Left hindlimb (tissue), 1 donor: ENCODE data around the gene SLC25A26.

Experiments
- DNase-seq: peaks from one replicate; pipeline ENCODE4 v3.0.0-alpha.2; 2018

Gene SLC25A26

DNA sequence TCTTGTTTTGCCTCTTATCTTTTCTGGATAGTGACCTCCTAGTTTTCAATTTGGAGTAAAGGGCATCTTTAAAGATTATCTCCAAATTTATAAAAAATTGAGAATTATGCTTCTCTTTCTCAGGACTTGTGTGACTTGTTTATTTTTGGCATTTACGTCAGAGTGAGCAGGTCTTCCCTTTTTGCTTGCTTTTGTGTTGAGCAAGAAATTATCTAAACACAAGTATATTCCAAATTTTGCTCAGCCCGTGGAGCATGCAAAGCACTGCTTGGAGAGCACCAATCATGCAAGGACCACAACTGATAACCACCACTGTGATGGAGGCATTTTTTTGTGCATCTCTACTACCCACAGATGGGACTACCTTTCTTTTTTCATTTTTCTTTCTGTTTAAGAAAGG lies 7.1 kb downstream of the SLC25A26 start:
- no peak for DNase-seq

DNA sequence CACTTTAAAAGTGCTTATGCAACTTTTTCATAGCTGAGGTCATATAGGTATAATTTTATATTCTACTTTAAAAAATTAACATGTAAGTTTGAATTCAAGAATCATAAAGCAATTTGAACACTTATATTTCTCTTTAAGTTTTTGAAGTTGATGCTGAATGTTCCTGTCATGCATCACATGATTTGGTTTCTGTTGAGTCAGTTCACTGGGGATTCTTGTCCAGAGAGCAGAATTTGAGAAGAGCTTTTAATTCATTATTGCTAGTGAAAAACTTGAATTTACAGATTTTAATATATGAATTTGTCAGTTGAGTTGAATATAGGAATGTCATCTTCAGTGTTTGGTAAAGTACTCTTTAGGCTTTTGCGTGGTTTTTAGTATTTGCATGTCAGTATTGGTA lies 7.9 kb downstream of the SLC25A26 start:
- no peak for DNase-seq

DNA sequence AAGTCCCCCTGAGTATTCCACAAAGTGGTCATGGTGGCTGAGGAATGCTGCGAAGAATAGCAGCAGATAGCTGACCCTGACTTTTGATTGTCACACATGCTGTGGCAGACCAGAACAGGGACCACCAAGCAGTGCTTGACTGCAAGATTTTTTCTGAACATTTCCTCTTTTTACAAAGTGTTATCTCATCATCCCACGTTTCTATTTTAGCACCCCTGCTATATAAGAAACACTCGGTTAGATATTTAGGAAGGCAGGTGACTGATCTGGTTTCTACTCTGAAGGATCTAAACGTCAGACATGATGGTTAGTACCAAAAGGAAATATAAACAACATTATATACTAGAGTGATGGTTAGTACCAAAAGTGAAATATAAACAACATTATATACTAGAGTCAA lies 9.1 kb downstream of the SLC25A26 start:
- no peak for DNase-seq

DNA sequence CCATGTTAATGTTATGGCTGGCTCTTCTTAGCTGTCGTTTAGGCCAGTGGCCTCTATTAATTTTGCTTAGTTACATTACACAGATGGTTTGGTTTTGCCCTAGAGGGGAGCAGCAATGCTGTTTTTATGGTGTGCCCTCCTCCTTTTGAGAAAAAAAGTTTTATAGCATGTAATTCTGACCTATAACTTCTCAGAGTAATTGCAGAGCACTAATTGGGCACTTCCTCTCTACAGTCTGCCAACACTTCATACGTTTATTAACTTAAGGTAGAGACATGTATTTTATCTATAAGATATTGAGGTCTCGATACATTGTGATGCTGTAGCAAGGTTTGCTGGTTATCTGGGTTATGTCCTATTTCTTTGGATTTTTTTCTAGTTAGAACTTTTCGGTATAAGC lies 12.2 kb downstream of the SLC25A26 start:
- no peak for DNase-seq

DNA sequence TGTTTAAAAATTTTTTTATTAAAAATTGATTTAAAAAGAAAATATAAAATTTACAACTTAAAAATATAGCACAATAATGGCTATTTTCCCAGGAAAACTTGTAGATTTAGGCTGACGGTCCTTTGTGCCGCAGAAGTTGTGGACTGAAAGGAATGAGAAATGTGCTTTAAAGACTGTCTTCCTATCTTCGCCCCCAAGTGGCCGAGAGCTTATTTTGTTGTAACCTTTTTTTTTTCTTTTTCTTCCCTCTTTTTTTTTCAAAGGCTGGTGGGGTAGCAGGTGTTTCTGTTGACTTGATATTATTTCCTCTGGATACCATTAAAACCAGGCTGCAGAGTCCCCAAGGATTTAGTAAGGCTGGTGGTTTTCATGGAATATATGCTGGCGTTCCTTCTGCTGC lies 15.5 kb downstream of the SLC25A26 start:
- no peak for DNase-seq

DNA sequence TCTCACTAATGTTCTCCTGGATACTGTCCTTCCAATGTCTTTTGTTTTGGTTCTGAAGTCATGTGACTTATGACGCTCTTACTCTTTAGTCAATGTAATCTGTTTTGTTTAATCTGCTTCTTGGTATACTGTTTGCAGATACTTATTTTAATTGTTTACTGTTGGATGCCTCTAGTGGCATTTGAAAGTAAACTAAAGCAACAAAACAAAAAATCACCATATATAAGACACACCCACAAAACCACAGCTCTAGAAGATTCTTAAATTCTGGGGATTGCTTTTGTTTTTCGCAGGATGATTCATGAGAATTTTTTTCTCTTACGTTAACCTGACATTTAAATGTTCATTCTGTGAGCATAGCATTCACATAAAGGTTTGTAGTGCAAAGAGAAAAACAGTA lies 16.8 kb downstream of the SLC25A26 start:
- no peak for DNase-seq

DNA sequence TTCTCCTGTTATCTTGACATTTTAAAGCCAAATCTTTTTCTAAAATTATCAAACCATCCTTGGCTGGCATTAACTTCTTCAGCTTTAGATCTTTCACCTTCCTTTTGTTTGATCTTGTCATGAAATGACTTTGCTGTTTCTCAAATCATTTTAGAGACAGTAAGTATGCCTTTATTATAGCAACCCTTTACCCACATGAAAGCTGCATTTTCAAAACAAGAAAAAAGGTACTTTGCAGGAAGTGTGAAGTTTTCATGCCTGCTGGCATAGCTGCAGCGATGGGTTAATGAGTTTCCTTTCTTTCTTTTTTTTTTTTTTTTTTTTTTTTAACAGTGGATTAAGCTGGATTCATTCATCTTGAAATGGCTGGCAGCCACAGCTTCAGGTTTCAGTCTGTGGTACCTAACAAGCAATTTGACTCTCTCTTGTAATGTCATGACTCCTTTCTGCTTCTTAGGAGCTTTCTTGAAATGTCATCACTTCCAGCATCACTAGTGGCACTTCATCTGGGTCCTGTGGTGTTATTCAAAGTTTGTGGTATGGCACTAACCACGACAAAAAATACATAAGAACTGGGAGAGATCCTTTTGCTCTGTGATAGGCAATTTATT lies 18.8 kb downstream of the SLC25A26 start:
- DNase-seq = no peak

DNA sequence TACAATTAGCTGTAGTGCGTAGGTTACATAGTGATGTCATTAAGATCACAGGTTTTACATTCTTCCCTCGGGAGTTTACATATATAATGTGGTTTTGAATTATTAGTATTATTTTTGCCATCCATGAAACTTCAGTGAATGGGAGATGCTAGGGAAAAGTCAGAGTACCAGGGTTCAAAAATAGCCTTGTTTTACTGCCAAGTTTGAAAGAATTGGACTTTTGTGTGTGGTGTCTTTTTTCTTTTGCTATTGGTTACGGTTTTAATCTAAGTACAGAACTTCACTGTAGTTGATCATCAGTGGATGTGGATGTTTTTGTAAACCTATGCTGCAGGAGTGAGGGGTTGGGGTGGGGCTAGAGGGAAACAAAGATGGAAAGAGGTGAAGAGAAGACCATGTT lies 20.7 kb downstream of the SLC25A26 start:
- no peak for DNase-seq

DNA sequence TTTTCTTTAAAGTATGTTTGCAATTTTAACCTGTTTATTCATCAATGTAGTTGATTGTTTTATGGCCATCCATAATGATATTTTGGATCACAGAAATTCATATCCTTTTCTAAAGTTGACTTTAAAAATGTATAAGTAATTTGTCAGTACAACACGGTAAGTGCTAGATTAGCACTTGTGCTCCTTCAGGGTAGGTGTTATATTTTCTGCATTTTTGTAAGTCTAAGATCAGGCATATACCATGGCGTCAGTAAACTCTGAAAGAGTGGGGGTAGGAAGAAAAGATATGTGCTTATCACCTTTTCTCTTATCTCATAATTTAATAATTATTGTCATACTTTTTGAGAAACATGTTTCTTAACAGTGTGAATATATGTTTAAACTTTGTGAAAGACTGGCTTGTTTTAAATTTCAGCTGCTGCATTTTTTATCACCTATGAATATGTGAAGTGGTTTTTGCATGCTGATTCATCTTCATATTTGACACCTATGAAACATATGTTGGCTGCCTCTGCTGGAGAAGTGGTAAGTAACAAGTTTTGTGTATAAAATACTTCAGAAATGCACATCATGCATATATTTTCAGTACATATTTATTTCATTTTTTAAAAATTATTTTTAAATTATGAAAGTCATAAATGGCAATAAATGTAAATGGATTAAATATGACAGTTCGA lies 22.1 kb downstream of the SLC25A26 start:
- DNase-seq = no peak

DNA sequence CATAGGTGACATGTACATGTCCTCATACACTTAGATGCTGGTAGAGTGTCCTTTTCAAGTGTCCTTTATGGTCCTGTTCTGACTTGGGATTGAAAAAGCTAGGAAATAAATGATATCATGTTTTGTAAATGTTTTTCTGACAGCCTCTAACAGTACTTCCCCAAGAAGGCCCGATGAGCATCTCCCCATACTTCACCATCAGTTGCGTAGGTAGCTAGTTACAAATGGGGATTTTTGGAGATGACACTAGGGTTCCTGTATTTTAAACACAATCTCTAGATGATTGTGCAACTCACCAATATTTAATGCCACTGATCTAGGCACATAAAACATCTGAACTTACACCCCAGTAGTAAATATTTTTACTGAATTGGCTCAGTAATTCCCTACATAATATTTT lies 27.8 kb downstream of the SLC25A26 start:
- DNase-seq = no peak

DNA sequence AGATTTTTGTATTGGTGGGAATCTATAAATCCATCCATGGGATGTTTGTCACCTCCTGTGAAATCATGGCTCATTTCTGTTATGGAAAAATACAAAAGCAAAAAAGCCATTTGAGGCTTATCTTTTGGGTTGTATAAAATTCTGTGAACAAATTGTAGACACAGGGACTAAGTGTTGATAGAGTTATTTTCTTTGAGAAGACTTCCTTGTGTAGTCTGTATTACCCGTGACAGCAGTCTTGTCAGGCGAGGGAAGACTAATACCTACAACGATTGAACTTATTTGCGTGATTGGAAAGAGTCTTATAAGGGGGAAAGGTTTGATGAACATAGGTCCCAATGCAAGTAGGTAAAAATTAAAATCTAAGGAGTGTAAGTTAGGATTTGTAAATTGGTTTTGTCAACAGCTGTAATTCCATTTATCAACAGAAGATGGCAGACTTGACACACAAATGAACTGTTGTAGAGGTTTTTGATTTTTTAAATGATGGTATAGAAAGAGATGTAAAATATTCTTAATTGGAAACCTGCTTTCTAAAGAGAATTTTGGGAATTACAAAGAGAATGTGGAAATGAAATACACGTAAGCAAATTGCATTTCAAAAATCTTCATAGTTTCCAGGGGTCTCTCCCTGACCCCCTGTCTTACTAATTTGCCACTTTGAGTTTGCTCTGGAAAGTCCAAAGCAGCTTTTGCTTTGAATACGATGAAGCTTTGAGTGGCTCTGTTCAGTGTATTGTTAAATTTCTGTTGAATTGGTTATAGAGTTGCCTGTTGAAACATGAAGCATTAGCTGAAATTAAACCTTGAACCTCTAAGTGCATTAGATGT lies 33.2 kb downstream of the SLC25A26 start:
- DNase-seq = no peak

DNA sequence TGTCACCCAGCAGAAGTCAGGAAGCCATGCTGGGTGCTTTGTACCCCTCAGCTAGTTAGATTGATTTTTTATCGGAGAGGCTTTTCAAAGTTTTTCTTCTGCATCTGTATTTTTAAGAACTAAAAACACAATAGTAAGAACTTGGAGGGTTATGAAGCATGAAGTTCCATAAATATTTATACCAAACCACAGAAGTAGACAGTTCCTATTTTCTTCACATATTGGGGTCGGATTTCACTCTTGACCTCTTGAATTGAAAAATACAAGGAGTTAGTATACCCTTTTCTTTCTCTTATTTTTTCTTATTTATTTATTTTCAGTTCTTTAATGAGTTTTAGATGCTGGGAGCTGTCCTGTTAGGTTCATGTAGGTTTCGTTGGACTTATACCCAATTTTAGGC lies 35.1 kb downstream of the SLC25A26 start:
- no peak for DNase-seq

DNA sequence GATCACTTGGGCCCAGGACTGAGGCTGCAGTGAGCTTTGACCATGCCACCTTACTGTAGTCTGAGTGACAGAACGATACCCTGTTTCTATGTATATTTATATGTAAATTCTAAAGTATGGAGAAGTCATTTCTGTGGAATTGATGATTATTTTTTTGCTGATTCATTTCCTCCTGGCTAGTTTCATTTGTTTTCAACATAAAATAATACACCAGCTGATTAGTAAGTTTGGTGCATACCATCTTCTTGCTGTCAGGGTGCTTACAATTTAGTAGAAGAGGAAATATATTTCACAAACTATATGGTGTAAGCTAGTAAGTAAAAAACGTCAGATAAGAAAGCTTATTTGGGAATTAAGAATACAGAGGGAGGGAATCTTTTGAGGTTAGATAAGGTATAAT lies 36.0 kb downstream of the SLC25A26 start:
- DNase-seq = no peak

DNA sequence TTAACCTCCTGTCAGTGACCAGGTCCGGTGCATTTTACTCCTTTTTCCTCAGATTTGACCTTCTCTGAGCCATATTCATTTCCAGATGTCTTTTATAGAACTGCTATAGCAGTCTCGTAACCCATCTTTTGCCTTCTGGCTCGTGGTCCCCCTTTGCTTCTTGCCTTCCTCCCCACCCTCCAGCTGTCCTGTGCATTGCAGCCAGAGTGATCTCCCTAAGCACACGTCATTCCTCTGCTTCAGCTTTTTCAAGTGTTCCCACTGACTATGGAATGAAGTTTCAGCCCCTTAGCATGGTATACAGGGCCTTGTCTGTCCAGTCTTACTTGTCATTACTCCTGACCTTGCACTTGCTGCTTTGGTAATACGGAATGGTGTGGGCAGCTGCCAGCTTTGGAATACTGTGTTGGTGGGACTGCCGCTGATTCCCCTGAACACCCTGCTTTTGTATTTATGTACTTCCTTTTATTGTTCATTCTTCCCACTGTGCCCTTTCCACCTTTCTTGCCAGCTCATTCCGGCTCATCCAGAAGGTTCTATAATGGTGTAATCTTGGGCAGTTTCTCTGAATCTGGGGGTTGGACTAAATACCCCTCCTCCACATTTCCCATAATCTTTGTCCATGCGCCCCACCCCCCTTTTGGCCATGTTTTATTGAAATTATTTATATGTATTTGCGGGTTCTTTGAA lies 38.9 kb downstream of the SLC25A26 start:
- no peak for DNase-seq

DNA sequence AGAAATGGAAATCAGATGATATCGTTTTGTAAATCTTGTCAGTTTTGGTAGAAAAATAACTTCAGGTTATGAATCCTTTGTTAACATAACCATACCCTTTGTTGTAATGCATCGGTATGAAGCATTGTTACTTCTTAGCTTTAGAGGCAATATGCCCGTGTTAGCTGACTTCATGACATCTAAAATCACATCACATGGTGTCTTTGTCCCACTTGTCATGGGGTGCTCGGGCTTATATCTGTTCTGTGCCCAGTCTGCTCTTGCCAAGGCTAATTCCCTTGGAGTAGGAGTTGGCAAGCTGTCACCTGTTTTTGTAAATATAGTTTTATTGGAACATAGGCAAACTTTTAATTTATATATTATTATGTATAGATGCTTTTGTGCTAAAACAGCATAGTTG lies 39.6 kb downstream of the SLC25A26 start:
- DNase-seq = no peak

DNA sequence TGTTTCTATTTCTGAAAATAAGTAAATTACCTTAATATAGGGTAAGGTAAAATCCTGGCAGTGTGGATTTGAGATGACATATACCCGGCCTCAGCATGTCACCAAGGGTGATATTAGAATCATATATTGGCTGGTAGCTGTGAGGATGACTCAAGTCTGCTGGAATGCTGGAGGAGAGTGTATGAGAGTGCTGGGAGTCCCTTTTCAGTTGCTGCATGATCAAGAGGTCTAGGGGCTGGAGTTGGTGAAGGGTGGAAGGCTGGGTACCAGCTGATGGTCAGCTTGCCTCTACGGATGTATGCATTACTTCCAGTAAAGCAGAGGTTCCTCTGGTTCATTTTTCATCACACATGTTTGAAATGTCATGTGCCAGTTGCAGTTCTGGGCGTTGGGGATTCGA lies 40.6 kb downstream of the SLC25A26 start:
- DNase-seq = no peak

DNA sequence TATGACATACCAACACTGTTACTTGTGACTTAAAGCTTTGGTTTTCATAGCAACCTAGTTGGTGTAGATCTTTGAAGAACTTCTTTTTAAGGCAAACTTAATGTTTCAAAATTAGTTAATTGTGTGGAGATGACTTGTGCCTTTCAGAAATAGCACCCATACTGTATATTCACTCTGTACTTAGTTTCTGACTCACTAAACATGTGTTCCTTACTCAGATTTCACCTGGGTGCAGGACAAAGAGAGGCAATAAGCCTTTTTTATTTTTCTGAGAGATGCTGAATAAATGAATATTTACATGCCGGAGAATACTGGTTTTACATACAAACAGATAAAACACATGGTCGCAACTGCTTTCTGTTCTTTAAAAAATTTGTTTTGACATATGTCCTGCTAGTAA lies 44.8 kb downstream of the SLC25A26 start:
- no peak for DNase-seq

DNA sequence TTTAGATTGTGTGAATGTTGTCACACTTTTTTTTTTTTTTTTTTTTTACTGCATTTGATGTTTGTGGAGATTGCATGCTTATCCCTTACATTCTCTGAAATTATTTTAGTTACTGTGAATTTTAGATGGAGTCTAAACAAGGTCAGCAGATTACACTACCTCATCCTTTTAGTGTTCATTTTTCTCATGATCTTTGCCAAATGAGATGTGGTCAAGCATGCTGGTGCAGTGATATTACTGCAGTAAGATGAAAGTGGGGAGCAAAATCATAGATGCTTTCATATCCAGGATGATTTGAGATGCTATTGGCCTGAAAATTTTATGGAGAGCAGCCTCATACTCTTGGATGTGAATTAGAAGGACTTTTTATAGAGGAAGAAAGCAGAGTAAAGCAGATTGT lies 45.8 kb downstream of the SLC25A26 start:
- DNase-seq = no peak

DNA sequence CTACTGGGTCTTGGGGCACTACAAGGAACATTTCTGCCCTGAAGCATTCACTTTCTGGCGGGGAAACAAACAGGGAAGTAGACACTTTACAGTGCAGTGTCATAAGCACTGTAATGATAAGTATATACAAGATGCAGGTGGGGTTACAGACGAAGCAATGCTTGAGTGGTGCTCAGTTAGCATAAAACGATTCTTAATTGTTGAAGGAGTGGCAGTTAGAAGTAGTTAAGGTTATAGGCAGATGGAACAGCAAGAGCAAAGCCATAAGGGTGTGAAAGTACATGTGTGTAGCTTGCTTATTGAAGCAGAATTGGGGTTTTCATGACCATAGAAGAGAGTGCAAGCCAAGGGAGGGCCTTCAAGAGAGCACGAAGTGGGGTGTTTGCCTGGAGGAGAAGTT lies 46.2 kb downstream of the SLC25A26 start:
- no peak for DNase-seq

DNA sequence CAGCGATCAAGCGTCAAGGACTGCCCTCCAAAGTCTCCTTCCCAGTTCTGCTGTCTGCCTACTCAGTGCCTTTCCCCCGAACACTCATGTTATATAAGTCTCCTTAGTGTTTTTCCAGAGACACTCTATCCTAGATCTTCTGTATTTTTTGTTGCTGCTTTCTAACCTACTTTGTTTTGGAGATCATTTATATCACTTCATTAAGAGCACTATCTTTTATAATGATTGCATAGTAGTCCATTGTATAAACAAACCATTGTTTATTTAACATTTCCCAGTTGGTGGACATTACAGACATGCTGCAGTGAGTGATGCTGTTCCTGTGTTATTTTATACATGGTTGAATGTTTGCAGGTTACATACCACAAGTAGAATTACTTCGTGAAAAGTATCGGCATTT lies 47.1 kb downstream of the SLC25A26 start:
- no peak for DNase-seq

DNA sequence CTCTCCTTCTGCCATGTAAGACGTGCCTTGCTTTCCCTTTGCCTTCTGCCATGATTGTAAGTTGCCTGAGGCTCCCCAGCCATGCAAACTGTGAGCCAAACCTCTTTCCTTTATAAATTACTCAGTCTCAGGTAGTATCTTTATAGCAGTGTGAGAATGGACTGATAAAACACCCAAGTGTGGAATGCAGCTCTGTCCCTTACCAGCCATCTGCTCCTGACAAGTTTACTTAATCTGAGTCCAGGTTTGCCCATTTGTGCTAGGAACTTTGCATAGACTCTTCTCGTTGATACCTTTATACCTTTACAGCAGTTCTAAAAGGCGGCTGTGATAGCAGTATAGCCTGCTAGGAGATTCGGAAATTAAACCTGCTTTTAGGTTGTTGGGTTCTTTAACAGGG lies 48.1 kb downstream of the SLC25A26 start:
- no peak for DNase-seq

DNA sequence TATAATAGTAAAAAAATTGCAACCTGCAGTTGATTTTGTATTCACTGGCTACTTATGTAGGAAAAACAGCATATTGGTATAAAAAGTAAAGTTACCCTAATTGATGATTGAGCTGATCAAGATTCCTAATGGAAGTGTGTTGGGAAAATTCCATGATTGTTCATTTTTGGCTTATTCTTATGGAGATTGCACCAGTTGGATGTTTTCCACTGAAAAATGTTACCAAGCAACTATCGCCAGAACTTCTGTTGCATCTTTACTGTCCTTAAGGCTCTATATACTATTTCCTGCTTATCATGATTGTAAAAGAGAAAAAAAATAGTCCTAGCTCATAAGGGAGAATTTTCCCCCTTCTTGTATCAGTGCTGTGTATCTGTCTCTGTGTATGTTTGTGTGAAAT lies 48.6 kb downstream of the SLC25A26 start:
- no peak for DNase-seq

DNA sequence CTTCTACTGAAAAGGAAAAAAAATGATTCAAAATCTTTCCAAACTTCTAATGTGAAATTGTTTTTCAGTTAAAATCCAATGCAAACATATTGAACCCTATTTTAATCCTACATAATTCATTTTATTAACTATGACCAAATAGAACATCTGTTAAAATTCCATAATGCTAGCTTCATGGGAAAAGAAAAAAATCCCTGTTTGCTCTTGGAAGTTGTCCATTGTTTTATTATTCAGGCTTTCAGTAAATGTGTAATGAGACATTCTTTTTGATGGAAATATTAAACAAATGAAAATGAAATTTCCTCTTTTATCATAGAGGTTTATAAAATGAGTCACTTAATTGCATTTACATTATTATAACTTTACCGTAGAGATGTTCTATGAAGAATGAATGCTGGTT lies 49.5 kb downstream of the SLC25A26 start:
- DNase-seq = no peak

DNA sequence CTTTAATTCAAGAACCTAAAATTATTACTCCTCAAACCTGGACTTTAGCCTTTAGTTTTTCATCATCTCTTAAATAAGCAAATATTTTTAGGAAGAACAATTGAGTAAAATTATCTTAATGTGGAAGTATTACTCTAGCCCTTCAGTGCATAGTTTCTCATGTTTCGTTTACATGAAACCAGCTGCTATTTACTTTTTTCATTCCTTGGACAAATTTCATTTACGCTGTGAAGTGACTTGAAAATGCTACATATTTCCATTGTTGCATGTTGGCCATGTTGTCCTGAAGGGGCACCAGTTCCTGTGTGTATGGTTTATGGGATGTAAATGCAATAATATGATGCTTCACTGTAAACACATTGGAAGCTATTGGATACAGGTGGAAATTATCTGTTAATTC lies 49.9 kb downstream of the SLC25A26 start:
- no peak for DNase-seq
